Measurements from ENCODE around the gene ZNF433. TPM values are rescaled to one million over a fixed set of nuclear protein-coding genes. Genes with fewer than 3 reads are reported as not detected.

Gene ZNF433
- total and polyA plus RNA-seq, 2 donors (not counting 3 experiments of a cell fraction or from before 2014, with no cell fraction given), result 1.8 to 2.1 TPM

DNA sequence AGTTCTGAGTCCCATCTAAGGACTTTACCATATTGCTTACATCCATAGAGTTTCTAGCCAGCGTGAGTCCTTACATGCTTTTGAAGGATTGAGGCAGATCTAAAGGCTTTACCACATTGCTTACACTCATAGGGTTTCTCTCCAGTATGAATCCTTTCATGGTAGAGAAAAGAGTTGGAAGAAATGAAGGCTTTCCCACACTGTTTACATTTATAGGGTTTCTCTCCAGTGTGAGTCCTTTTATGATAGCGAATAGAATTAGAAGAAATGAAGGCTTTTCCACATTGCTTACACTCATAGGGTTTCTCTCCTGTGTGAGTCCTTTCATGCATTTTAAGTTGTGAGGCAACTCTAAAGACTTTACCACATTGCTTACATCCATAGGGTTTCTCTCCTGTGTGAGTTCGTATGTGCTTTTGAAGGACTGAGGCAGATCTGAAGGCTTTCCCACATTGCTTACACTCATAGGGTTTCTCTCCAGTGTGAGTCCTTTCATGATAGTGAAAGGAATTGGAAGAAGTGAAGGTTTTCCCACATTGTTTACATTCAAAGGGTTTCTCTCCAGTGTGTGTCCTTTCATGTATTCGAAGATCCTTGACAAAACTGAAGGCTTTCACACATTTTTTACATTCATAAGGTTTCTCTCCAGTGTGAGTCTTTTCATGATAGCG is 8.4 kb upstream of the ZNF433 start:
- Histone ChIP-seq H3K36me3 (ENCODE audit: control insufficient read depth in 2 of 2, extremely low read depth in 1 of 2, insufficient read depth in 2 of 2, low read length in 2 of 2) (no peaks in the 10 kb centered on the region), H3K9me3 (replicated peaks; ENCODE audit: control insufficient read depth, insufficient read depth, low read length) (peaks cover 16% of the 10 kb centered on the region), H3K9me1 (replicated peaks; ENCODE audit: control insufficient read depth, extremely low read depth, insufficient read depth, low read length) (no peaks in the 10 kb centered on the region), H2AFZ (ENCODE audit: low read depth, low read length) (no peak overlapping the region), H3K9ac (replicated peaks; ENCODE audit: extremely low read depth, insufficient read depth, low read length) (no peak overlapping the region), H4K20me1 (replicated peaks; ENCODE audit: control insufficient read depth, extremely low read depth, insufficient read depth, low read length) (no peaks in the 10 kb centered on the region), H3K4me3 (replicated peaks in 1 of 3; ENCODE audit: insufficient read depth in 1 of 3, low read depth in 1 of 3, low read length in 3 of 3) (no peak overlapping the region), H3K79me2 (ENCODE audit: control insufficient read depth, insufficient read depth, low read length) (no peaks in the 10 kb centered on the region), H3K27me3 (ENCODE audit: control insufficient read depth in 2 of 2, insufficient read depth in 2 of 2, low read length in 2 of 2) (no peaks in the 10 kb centered on the region), H3K4me2 (ENCODE audit: insufficient read depth, low read length) (no peak overlapping the region), H3K4me1 (ENCODE audit: control insufficient read depth, extremely low read depth, insufficient read depth, low read length) (no peaks in the 10 kb centered on the region), H3K27ac (ENCODE audit: insufficient read depth, low read depth, low read length) (no peak overlapping the region)
- DNase-seq (ENCODE audit: low read depth, low spot score) (no peak), FAIRE-seq (peak; percentile 4)
- TF ChIP-seq FOS (IDR thresholded peaks at IDR 0.05; ENCODE audit: borderline replicate concordance, insufficient read depth, low read length), result no peak
- TF ChIP-seq POLR2A (IDR thresholded peaks at IDR 0.05; ENCODE audit: low read depth, low read length), result no peak
- POLR2A ChIA-PET, result no interaction called here
- no TSS peak for BruUV-seq (replicated peaks)
- dilution Hi-C loops (cut with MboI; ENCODE audit: extremely low pct_ligation_motif_present, low sequenced_read_pairs), result no loop called here
- intact Hi-C loops (cut with micrococcal nuclease), result no loop called here
- CTCF ChIA-PET, result no interaction called here

DNA sequence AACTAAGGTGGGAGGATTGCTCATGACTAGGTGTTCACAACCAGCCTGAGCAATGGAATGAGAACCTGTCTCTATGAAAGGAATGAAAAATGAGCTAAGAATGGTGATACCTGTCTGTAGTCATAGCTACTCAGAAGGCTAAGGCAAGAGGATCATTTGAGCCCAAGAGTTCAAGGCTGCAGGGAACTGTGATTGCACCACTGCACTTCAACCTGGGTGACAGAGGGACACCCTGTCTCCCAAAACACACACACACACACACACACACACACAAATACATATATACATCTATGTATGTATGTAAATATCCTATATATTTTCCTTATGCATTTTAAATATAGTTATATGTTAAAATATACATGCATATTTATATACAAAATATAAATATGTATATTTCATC is 7.4 kb upstream of the ZNF433 start:
- no TSS peak for BruUV-seq (replicated peaks)
- no peaks in the 10 kb centered on the region for H3K27me3 ChIP-seq (ENCODE audit: control insufficient read depth in 2 of 2, insufficient read depth in 2 of 2, low read length in 2 of 2)
- dilution Hi-C loops (cut with MboI; ENCODE audit: extremely low pct_ligation_motif_present, low sequenced_read_pairs), result no loop called here
- H3K79me2 ChIP-seq (ENCODE audit: control insufficient read depth, insufficient read depth, low read length), result no peaks in the 10 kb centered on the region
- H4K20me1 ChIP-seq (replicated peaks; ENCODE audit: control insufficient read depth, extremely low read depth, insufficient read depth, low read length), result no peaks in the 10 kb centered on the region
- H2AFZ ChIP-seq (ENCODE audit: low read depth, low read length), result no peak overlapping the region
- H3K27ac ChIP-seq (ENCODE audit: insufficient read depth, low read depth, low read length), result no peak overlapping the region
- intact Hi-C loops (cut with micrococcal nuclease), result no loop called here
- no peak overlapping the region for H3K4me3 ChIP-seq (replicated peaks in 1 of 3; ENCODE audit: insufficient read depth in 1 of 3, low read depth in 1 of 3, low read length in 3 of 3)
- no peak overlapping the region for H3K9ac ChIP-seq (replicated peaks; ENCODE audit: extremely low read depth, insufficient read depth, low read length)
- H3K4me1 ChIP-seq (ENCODE audit: control insufficient read depth, extremely low read depth, insufficient read depth, low read length), result no peaks in the 10 kb centered on the region
- FAIRE-seq, result no peak
- H3K4me2 ChIP-seq (ENCODE audit: insufficient read depth, low read length), result no peak overlapping the region
- ChIA-PET POLR2A (no interaction called here), CTCF (no interaction called here)
- no peak for DNase-seq (ENCODE audit: low read depth, low spot score)
- TF ChIP-seq MYC (IDR thresholded peaks at IDR 0.05; ENCODE audit: low read depth, low read length) (no peak), EZH2 (IDR thresholded peaks at IDR 0.05; ENCODE audit: borderline replicate concordance, low read depth, low read length, severe bottlenecking) (no peak), POLR2AphosphoS5 (IDR thresholded peaks at IDR 0.05; ENCODE audit: insufficient read depth, low read depth, low read length) (no peak), POLR2A (IDR thresholded peaks at IDR 0.05; ENCODE audit: low read depth, low read length) (no peak), GATA2 (IDR thresholded peaks at IDR 0.05; ENCODE audit: insufficient read depth, insufficient read length, low read depth, low read length) (no peak), FOS (IDR thresholded peaks at IDR 0.05; ENCODE audit: borderline replicate concordance, insufficient read depth, low read length) (no peak), JUN (IDR thresholded peaks at IDR 0.05; ENCODE audit: borderline replicate concordance, insufficient read depth, insufficient read length, low read depth) (no peak)
- TF ChIP-seq, protein P1, sequence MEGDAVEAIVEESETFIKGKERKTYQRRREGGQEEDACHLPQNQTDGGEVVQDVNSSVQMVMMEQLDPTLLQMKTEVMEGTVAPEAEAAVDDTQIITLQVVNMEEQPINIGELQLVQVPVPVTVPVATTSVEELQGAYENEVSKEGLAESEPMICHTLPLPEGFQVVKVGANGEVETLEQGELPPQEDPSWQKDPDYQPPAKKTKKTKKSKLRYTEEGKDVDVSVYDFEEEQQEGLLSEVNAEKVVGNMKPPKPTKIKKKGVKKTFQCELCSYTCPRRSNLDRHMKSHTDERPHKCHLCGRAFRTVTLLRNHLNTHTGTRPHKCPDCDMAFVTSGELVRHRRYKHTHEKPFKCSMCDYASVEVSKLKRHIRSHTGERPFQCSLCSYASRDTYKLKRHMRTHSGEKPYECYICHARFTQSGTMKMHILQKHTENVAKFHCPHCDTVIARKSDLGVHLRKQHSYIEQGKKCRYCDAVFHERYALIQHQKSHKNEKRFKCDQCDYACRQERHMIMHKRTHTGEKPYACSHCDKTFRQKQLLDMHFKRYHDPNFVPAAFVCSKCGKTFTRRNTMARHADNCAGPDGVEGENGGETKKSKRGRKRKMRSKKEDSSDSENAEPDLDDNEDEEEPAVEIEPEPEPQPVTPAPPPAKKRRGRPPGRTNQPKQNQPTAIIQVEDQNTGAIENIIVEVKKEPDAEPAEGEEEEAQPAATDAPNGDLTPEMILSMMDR (IDR thresholded peaks at IDR 0.05; ENCODE audit: extremely low read depth in 1 of 2, insufficient read depth in 1 of 2, low read depth in 1 of 2, low read length in 2 of 2), result no peak
- TF ChIP-seq, protein P2, sequence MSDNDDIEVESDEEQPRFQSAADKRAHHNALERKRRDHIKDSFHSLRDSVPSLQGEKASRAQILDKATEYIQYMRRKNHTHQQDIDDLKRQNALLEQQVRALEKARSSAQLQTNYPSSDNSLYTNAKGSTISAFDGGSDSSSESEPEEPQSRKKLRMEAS (IDR thresholded peaks at IDR 0.05; ENCODE audit: insufficient read depth, insufficient read length), result no peak
- no peaks in the 10 kb centered on the region for H3K36me3 ChIP-seq (ENCODE audit: control insufficient read depth in 2 of 2, extremely low read depth in 1 of 2, insufficient read depth in 2 of 2, low read length in 2 of 2)
- H3K9me3 ChIP-seq (replicated peaks; ENCODE audit: control insufficient read depth, insufficient read depth, low read length), result peaks cover 16% of the 10 kb centered on the region
- H3K9me1 ChIP-seq (replicated peaks; ENCODE audit: control insufficient read depth, extremely low read depth, insufficient read depth, low read length), result no peaks in the 10 kb centered on the region
